Stimulated activated naive CD8-positive, alpha-beta T cell treated with anti-CD3 and anti-CD28 coated beads, Interleukin-15, amount 100 ng/mL, for 72 hours (primary cell): Measurements from ENCODE around the gene CEP350.
A peak's percentile ranks its signal among the peaks of the same experiment; 100 is the strongest.

Experiments used
- ATAC-seq: fragments of 150-1000 bp; cut with Tn5 transposase; 2 replicates; pipeline ENCODE4 v1.10.0; 2021; ENCODE audit warnings: mild to moderate bottlenecking, moderate library complexity
- DNase-seq, 2 donors: peaks; one replicate each; pipeline ENCODE4 v3.0.0; 2021 to 2022
- H3K27ac Mint-ChIP-seq, 2 donors: one replicate each; pipeline ENCODE4 v1.8.0; 2022; ENCODE audit warnings: mild to moderate bottlenecking in 2 of 2, mixed read lengths in 2 of 2, moderate library complexity in 2 of 2
- H3K27me3 Mint-ChIP-seq: one replicate; pipeline ENCODE4 v1.8.0; 2022; ENCODE audit warnings: mixed read lengths
- H3K4me1 Mint-ChIP-seq: one replicate; pipeline ENCODE4 v1.8.0; 2022; ENCODE audit warnings: mild to moderate bottlenecking, mixed read lengths
- H3K4me3 Mint-ChIP-seq, 2 donors: one replicate each; pipeline ENCODE4 v1.8.0; 2022; ENCODE audit warnings: mild to moderate bottlenecking in 2 of 2, mixed read lengths in 2 of 2, moderate library complexity in 1 of 2
- H3K9me3 Mint-ChIP-seq, 2 donors: one replicate each; pipeline ENCODE4 v1.8.0; 2022; ENCODE audit warnings: mixed read lengths in 2 of 2

The CEP350 gene

GRCh38 chr1:180057883-180058396 lies 103.3 kb downstream of the CEP350 start:
- no peak overlapping the region for H3K4me3 Mint-ChIP-seq
- DNase-seq (no peak), ATAC-seq (no peak)
- peak overlapping the region in 1 of 2 donors; percentile 13 for H3K27ac Mint-ChIP-seq
- peaks cover 5% of the 10 kb centered on the region for H3K4me1 Mint-ChIP-seq
- no peaks in the 10 kb centered on the region for H3K9me3 Mint-ChIP-seq
- no peaks in the 10 kb centered on the region for H3K27me3 Mint-ChIP-seq

- no peak overlapping the region for H3K27ac Mint-ChIP-seq
- no peak overlapping the region for H3K4me3 Mint-ChIP-seq
- H3K4me1 Mint-ChIP-seq, result peaks cover 5% of the 10 kb centered on the region
- no peaks in the 10 kb centered on the region for H3K9me3 Mint-ChIP-seq
- DNase-seq, result no peak
- ATAC-seq, result no peak
- no peaks in the 10 kb centered on the region for H3K27me3 Mint-ChIP-seq
These were observed 106.4 kb downstream of the CEP350 start for GRCh38 chr1:180061019-180061418.

- no peaks in the 10 kb centered on the region for H3K27me3 Mint-ChIP-seq
- no peak overlapping the region for H3K4me3 Mint-ChIP-seq
- no peaks in the 10 kb centered on the region for H3K9me3 Mint-ChIP-seq
- ATAC-seq (no peak), DNase-seq (no peak)
- peaks cover 2% of the 10 kb centered on the region for H3K4me1 Mint-ChIP-seq
- H3K27ac Mint-ChIP-seq, result no peak overlapping the region
These were observed 107.9 kb downstream of the CEP350 start for GRCh38 chr1:180062452-180062971.

- H3K27ac Mint-ChIP-seq, result no peak overlapping the region
- no peak for DNase-seq
- H3K4me1 Mint-ChIP-seq, result no peaks in the 10 kb centered on the region
- H3K4me3 Mint-ChIP-seq, result no peak overlapping the region
- H3K27me3 Mint-ChIP-seq, result no peaks in the 10 kb centered on the region
- no peak for ATAC-seq
- no peaks in the 10 kb centered on the region for H3K9me3 Mint-ChIP-seq
These were observed 110.8 kb downstream of the CEP350 start for GRCh38 chr1:180065408-180065807.

- no peak for DNase-seq
- Mint-ChIP-seq H3K27me3 (no peaks in the 10 kb centered on the region), H3K4me1 (no peaks in the 10 kb centered on the region), H3K27ac (no peak overlapping the region), H3K4me3 (no peak overlapping the region), H3K9me3 (no peaks in the 10 kb centered on the region)
- no peak for ATAC-seq
These were observed 111.5 kb downstream of the CEP350 start for GRCh38 chr1:180066150-180066549.

GRCh38 chr1:180070286-180070685 lies 115.7 kb downstream of the CEP350 start:
- DNase-seq (no peak), ATAC-seq (no peak)
- no peaks in the 10 kb centered on the region for H3K9me3 Mint-ChIP-seq
- H3K4me3 Mint-ChIP-seq, result no peak overlapping the region
- no peak overlapping the region for H3K27ac Mint-ChIP-seq
- no peaks in the 10 kb centered on the region for H3K27me3 Mint-ChIP-seq
- no peaks in the 10 kb centered on the region for H3K4me1 Mint-ChIP-seq

- ATAC-seq, result no peak
- Mint-ChIP-seq H3K9me3 (no peaks in the 10 kb centered on the region), H3K27ac (no peak overlapping the region), H3K4me1 (no peaks in the 10 kb centered on the region), H3K4me3 (no peak overlapping the region), H3K27me3 (no peaks in the 10 kb centered on the region)
- DNase-seq, result no peak
These were observed 117.1 kb downstream of the CEP350 start for GRCh38 chr1:180071759-180072158.

GRCh38 chr1:180080439-180080838 lies 125.8 kb downstream of the CEP350 start:
- Mint-ChIP-seq H3K4me1 (no peaks in the 10 kb centered on the region), H3K4me3 (no peak overlapping the region), H3K27ac (no peak overlapping the region), H3K27me3 (no peaks in the 10 kb centered on the region), H3K9me3 (no peaks in the 10 kb centered on the region)
- peak; percentile 79 for ATAC-seq
- DNase-seq, result no peak

- Mint-ChIP-seq H3K27ac (no peak overlapping the region), H3K4me3 (no peak overlapping the region), H3K4me1 (no peaks in the 10 kb centered on the region), H3K27me3 (no peaks in the 10 kb centered on the region), H3K9me3 (no peaks in the 10 kb centered on the region)
- no peak for ATAC-seq
- DNase-seq, result no peak
These were observed 126.9 kb downstream of the CEP350 start for GRCh38 chr1:180081474-180081873.

GRCh38 chr1:180083164-180083563 lies 128.6 kb downstream of the CEP350 start:
- no peaks in the 10 kb centered on the region for H3K4me1 Mint-ChIP-seq
- H3K9me3 Mint-ChIP-seq, result no peaks in the 10 kb centered on the region
- no peak overlapping the region for H3K27ac Mint-ChIP-seq
- H3K4me3 Mint-ChIP-seq, result no peak overlapping the region
- H3K27me3 Mint-ChIP-seq, result no peaks in the 10 kb centered on the region
- no peak for DNase-seq
- no peak for ATAC-seq

- no peak overlapping the region for H3K27ac Mint-ChIP-seq
- no peaks in the 10 kb centered on the region for H3K9me3 Mint-ChIP-seq
- no peak overlapping the region for H3K4me3 Mint-ChIP-seq
- ATAC-seq (no peak), DNase-seq (no peak)
- no peaks in the 10 kb centered on the region for H3K4me1 Mint-ChIP-seq
- H3K27me3 Mint-ChIP-seq, result no peaks in the 10 kb centered on the region
These were observed 130.3 kb downstream of the CEP350 start for GRCh38 chr1:180084867-180085266.

GRCh38 chr1:180085331-180085730 lies 130.7 kb downstream of the CEP350 start:
- Mint-ChIP-seq H3K4me3 (no peak overlapping the region), H3K9me3 (no peaks in the 10 kb centered on the region), H3K4me1 (no peaks in the 10 kb centered on the region), H3K27ac (no peak overlapping the region), H3K27me3 (no peaks in the 10 kb centered on the region)
- ATAC-seq, result no peak
- DNase-seq, result no peak

GRCh38 chr1:180092931-180093650 lies 138.5 kb downstream of the CEP350 start:
- H3K4me3 Mint-ChIP-seq, result no peak overlapping the region
- no peaks in the 10 kb centered on the region for H3K4me1 Mint-ChIP-seq
- ATAC-seq (no peak), DNase-seq (no peak)
- H3K27ac Mint-ChIP-seq, result peak overlapping the region in 1 of 2 donors; percentile 35
- H3K27me3 Mint-ChIP-seq, result no peaks in the 10 kb centered on the region
- no peaks in the 10 kb centered on the region for H3K9me3 Mint-ChIP-seq

- H3K4me1 Mint-ChIP-seq, result no peaks in the 10 kb centered on the region
- no peaks in the 10 kb centered on the region for H3K9me3 Mint-ChIP-seq
- H3K4me3 Mint-ChIP-seq, result no peak overlapping the region
- H3K27me3 Mint-ChIP-seq, result no peaks in the 10 kb centered on the region
- peak overlapping the region in 1 of 2 donors; percentile 13 for H3K27ac Mint-ChIP-seq
- ATAC-seq (no peak), DNase-seq (no peak)
These were observed 140.2 kb downstream of the CEP350 start for GRCh38 chr1:180094705-180095295.

GRCh38 chr1:180096584-180097325 lies 142.1 kb downstream of the CEP350 start:
- Mint-ChIP-seq H3K9me3 (no peaks in the 10 kb centered on the region), H3K27me3 (no peaks in the 10 kb centered on the region), H3K4me3 (no peak overlapping the region), H3K27ac (no peak overlapping the region), H3K4me1 (peaks cover 5% of the 10 kb centered on the region)
- no peak for DNase-seq
- ATAC-seq, result no peak

- no peak overlapping the region for H3K27ac Mint-ChIP-seq
- peaks cover 5% of the 10 kb centered on the region for H3K4me1 Mint-ChIP-seq
- DNase-seq, result no peak
- ATAC-seq, result no peak
- H3K9me3 Mint-ChIP-seq, result no peaks in the 10 kb centered on the region
- no peak overlapping the region for H3K4me3 Mint-ChIP-seq
- H3K27me3 Mint-ChIP-seq, result no peaks in the 10 kb centered on the region
These were observed 142.7 kb downstream of the CEP350 start for GRCh38 chr1:180097326-180097605.
